B cell (primary cell): ENCODE results near the gene C1orf122.

ENCODE experiments used
- EZH2 ChIP-seq: IDR thresholded peaks from 2 replicates; pipeline ENCODE4 v1.6.1; 2012; ENCODE audit warnings: borderline replicate concordance, low read depth, mild to moderate bottlenecking, moderate library complexity, low read length; ENCODE audit not compliant: insufficient read depth, poor library complexity, severe bottlenecking
- TF ChIP-seq, protein P1 (sequence below): fragments of 200-600 bp; IDR thresholded peaks from one replicate; pipeline ENCODE4 v1.8.0; 2022; ENCODE audit warnings: antibody characterized with exemption, mild to moderate bottlenecking

GRCh38 chr1:37776946-37777516, 30.6 kb upstream of the C1orf122 start:
- TF ChIP-seq, protein P1, sequence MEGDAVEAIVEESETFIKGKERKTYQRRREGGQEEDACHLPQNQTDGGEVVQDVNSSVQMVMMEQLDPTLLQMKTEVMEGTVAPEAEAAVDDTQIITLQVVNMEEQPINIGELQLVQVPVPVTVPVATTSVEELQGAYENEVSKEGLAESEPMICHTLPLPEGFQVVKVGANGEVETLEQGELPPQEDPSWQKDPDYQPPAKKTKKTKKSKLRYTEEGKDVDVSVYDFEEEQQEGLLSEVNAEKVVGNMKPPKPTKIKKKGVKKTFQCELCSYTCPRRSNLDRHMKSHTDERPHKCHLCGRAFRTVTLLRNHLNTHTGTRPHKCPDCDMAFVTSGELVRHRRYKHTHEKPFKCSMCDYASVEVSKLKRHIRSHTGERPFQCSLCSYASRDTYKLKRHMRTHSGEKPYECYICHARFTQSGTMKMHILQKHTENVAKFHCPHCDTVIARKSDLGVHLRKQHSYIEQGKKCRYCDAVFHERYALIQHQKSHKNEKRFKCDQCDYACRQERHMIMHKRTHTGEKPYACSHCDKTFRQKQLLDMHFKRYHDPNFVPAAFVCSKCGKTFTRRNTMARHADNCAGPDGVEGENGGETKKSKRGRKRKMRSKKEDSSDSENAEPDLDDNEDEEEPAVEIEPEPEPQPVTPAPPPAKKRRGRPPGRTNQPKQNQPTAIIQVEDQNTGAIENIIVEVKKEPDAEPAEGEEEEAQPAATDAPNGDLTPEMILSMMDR: no peak
- TF ChIP-seq EZH2: no peak
